C4-2B (cell line): ENCODE measurements around the gene MNAT1.

Source experiments
- ZFX ChIP-seq: fragments of 450-650 bp; IDR thresholded peaks from 2 replicates; pipeline ENCODE4 v1.6.1; 2017
- TF ChIP-seq, protein P1 (sequence below): fragments of 450-650 bp; conservative IDR thresholded peaks from 2 replicates; pipeline ENCODE4 v1.5.1; 2017; ENCODE audit warnings: mild to moderate bottlenecking

DNA sequence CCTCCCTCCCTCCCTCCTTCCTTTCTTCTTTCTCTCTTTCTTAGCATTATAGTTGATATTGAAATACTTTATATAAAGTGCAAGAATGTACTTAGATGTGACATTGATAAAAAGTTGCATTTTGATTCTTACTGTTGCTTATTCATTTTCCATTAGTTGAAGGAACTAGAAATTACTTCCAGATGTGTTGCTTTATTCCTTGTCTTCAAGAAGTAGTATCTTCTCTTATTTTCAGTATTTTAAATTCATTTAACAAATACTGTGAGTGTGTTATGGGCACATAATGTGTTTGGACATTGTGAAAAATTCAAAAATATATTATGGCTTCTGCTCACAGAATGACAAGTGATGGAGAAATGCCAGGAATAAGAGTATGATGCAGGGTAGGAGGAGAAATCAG is 200.8 kb downstream of the MNAT1 start:
- TF ChIP-seq, protein P1, sequence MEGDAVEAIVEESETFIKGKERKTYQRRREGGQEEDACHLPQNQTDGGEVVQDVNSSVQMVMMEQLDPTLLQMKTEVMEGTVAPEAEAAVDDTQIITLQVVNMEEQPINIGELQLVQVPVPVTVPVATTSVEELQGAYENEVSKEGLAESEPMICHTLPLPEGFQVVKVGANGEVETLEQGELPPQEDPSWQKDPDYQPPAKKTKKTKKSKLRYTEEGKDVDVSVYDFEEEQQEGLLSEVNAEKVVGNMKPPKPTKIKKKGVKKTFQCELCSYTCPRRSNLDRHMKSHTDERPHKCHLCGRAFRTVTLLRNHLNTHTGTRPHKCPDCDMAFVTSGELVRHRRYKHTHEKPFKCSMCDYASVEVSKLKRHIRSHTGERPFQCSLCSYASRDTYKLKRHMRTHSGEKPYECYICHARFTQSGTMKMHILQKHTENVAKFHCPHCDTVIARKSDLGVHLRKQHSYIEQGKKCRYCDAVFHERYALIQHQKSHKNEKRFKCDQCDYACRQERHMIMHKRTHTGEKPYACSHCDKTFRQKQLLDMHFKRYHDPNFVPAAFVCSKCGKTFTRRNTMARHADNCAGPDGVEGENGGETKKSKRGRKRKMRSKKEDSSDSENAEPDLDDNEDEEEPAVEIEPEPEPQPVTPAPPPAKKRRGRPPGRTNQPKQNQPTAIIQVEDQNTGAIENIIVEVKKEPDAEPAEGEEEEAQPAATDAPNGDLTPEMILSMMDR, result no peak
- TF ChIP-seq ZFX, result no peak
